Activated CD4-positive, CD25-positive, alpha-beta regulatory T cell treated with anti-CD3 and anti-CD28 coated beads, Interleukin-2, amount 50 U/mL, for 16 hours (primary cell): Measurements from ENCODE around the gene SOCS6.

Experiments used
- DNase-seq: peaks from one replicate; pipeline ENCODE4 v3.0.0-alpha.2; 2020; ENCODE audit warnings: low read depth, low spot score

SOCS6 gene

DNA sequence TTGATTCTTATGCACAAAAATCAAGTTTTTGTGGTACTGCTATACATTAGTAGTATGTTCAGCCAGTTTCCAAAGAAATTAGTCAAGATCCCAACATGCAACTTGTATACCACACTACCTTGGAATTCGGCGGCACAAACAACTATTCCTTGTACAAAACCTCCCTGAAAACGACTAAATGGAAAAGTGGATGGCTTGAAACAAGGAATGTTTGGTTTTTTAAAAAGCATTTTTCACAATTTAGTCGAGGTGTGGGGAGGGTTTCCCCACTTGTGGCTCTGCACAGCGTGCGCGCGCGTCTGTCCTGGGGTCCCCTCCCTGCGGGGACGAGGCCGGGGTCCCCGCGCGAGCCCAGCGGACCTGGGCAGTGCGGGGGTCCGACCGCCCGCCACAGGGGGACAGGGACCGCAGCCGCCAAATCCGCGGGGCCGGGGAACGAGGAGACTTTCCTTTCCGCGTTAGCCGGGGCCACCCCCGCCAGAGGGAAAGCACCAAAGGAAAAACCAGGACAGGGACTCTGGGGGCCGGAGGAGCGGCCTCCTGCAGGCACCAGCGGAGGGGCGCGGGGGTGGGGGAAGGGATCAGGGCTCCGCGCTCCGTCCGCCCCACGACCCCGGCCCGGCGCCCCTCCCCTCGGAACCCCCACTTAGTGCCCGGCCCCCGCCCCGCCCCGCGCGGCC is 534 bp upstream of the SOCS6 start:
- DNase-seq, result no peak

DNA sequence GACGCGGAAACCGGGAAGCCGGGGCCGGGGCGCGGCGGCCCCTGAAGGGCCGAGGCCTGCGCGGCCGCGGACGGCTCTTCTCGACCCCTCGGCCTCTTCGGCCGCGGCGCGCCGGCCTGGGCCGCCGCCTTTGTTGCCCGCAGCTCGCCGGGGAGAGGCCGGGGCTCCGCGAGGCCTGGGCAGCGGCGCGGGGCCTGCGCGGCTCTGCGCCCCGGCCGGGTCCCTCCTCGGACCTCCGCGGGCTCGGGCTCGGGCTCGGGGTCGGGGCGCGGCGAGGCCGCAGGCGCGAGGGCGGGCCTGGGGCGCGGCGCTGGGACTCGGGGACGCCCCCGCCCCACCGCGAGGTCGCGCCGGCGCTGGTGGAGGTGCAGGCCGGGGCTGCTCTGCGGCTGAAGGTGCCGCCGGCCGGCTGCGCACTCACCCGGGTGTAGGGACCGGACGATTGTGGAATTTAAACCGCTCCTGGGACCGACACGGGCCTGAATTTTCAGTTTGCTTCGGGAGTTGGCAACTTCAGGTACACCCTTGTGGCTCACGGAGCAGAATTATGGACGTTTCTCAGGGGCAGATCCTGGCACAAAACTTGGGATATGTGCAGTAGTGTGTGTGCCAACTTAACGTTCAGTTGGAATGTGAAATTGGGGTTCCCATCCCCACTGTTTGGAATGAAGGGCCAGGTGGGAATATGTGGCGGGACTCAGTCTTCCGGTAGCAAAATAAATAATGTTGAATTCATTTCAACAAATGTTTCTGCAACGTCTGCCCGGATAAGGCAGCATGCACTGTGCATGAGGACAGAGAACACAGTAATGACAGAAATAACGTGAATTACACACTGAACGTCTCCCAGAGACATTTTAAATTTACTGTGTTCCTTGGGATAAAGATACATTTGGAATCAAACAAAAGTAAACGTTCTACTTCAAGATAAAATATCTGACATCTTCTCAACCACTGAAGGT is 787 bp downstream of the SOCS6 start:
- DNase-seq, result no peak

DNA sequence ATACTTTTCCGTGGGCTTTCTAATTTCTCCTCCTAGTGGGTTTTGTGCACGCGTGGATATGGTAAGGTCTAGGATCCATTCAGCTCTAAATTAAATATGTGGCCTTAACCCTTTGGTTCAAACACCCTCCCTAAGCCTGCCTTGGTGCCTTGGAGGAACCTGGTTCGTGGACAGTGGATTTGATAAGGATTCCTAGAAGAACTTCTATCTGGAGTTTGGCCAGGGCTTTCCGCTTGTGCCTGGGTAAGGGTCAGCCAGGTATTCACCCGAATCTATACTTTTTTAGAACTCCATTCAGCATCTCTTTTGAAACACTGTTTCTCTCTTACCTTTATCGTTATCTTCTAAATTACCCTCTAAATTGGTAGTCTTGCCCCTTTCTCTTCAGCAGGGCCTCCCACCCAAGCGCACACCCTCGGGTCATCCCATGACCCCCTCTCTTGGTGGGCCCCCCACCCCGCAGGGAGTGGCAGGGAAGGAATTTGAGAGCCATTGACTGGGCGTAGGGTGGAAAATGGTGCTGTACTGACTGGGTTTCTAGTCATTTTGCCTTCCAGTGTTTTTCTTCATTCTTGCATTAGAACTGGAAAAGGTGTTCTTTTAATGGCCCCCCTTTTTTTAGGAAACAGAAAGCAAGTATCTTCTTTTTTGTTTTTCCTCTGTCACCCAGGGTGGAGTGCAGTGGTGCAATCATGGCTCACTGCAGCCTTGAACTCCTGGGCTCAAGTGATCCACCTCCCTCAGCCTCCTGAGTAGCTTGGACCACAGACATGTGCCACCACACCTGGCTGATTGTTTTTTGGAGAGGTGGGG is 1.8 kb downstream of the SOCS6 start:
- no peak for DNase-seq

DNA sequence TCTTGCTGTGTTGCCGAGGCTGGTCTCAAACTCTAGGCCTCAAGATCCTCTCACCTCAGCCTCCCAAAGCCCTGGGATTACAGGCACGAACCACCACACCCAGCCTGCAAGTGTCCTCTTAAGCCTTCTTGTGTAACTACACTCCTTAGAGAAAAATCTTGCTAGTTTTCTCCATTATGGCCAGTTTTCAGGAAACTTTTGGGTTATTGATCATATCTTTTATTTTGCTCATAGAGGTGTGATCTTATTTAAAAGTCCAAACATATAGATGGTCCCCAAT is 2.4 kb downstream of the SOCS6 start:
- DNase-seq, result no peak

GRCh38 chr18:70292628-70293027 is 3.8 kb downstream of the SOCS6 start:
- DNase-seq, result no peak

- no peak for DNase-seq
Measured at GRCh38 chr18:70293166-70293565, 4.3 kb downstream of the SOCS6 start.

- no peak for DNase-seq
Measured at GRCh38 chr18:70294471-70295191, 5.8 kb downstream of the SOCS6 start.

DNA sequence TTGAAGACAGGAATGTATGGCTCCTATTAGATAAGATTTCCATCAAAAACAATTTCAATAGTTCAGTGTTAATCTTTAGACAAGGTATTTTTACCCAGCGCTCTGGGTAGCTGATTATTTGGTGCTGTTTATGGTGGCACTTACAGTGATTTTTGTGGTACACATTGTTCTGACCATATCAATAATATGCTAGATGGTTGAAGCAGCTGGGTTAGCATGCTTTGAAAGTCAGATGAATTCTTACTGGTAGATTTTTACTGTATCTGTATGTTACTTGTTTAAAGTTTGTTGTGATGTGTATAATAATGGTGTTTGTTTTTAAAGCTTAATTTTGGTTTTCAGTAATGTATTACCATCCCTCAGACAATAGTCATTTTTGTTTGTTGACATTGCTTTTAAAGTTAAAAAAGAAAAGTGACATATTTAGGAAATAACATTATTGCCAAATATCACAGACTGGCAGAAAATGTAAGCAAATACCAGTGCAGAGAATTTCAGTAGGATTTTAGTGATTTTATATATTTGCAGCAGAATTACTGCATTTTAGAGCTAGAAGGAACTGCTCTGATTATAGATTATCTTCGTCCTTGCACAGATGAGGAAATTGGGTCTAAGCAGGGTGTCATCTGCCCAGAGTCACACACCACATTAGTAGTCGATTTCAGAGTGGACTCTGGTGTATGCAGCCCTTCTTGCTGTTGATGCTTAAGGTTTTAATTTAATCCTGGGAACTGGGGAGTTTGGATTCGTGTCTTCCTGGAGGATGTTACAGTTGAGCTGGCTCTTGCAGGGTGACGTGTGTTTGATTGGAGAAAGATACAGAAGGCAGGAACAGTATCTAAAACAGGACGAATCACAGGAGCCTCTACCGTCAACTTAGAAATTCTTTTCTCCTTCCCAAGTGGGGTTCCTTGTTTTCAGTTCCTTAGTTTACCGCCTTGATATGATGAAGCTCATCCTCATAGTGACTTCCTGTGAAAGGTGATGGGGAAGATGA is 6.6 kb downstream of the SOCS6 start:
- no peak for DNase-seq

- no peak for DNase-seq
Measured at GRCh38 chr18:70296289-70296688, 7.4 kb downstream of the SOCS6 start.

- DNase-seq, result no peak
Measured at GRCh38 chr18:70296781-70297180, 7.9 kb downstream of the SOCS6 start.

GRCh38 chr18:70299393-70299792 is 10.5 kb downstream of the SOCS6 start:
- DNase-seq, result no peak

- no peak for DNase-seq
Measured at GRCh38 chr18:70301667-70302066, 12.8 kb downstream of the SOCS6 start.

DNA sequence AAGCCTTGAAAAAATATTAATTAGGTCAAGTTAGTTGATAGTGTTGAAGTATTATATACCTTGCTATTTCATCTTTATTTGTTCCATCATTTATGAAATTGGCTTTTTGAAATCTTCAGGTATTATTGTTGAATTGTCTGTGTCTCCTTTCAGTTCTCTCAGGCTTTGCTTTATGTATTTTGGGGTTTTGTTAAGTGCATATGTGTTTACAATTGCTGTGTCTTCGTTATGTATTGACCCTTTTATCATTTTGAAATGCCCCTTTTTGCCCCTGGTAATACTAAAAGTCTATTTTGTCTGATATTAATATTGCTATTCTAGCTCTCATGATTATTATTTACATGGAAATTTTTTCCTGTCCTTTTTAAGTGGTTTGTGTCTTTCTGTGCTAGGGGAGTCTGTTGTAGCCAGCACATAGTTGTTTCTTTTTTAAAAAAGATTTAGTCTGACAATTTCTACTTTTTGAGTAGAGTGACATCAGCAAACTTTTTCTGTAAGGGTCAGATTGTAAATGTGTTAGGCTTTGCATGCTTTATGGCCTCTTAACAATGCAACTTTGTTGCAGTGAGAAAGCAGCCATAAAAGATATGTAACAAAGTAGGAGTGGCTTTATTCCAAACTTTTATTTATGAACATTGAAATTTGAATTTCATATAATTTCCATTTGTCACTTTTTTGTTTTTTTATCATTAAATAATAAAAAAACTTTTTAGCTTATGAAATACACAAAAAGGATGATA is 19.9 kb downstream of the SOCS6 start:
- no peak for DNase-seq

DNA sequence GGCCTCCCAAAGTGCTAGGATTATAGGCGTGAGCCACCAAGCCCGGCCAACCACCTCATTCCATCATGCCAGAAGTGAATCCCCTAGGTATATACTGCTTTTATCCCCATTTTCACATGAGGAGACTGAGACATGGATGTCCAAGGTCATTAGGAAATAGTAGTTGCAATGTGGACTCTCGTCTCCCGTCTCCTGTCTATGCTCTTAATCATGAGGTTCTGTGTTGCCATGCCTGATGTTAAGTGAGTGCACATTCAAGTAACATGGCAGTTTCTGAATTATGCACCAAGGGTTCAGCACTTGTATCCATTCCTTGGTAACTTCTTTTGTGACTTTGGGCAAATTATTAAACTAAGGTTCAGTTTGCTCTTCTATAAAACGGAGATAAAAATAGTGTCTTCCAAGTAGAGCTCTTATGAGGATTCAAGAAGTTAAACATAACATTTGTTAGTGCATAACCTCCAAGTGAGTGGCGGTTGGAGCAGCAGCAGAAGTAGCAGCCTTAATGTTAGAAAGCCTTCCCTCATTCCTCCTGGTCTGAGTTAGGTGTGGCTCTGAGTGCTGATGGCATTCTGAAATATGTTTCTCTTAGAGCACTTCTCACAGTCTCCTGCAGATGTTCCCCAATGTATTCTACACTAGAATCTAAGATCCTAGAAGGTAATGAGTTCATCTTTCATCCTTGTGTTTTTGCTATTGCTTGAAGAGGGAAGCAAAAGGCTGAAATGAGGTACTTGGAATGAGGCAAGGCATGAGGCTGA is 21.9 kb downstream of the SOCS6 start:
- DNase-seq, result no peak

- DNase-seq, result no peak
Measured at GRCh38 chr18:70311726-70312125, 22.9 kb downstream of the SOCS6 start.

- DNase-seq, result no peak
Measured at GRCh38 chr18:70313640-70314039, 24.8 kb downstream of the SOCS6 start.

- DNase-seq, result no peak
Measured at GRCh38 chr18:70314151-70314782, 25.4 kb downstream of the SOCS6 start.

GRCh38 chr18:70319187-70319586 is 30.3 kb downstream of the SOCS6 start:
- no peak for DNase-seq

- no peak for DNase-seq
Measured at GRCh38 chr18:70321616-70322015, 32.8 kb downstream of the SOCS6 start.
